Measurements from ENCODE around the gene ST6GALNAC5.

DNA sequence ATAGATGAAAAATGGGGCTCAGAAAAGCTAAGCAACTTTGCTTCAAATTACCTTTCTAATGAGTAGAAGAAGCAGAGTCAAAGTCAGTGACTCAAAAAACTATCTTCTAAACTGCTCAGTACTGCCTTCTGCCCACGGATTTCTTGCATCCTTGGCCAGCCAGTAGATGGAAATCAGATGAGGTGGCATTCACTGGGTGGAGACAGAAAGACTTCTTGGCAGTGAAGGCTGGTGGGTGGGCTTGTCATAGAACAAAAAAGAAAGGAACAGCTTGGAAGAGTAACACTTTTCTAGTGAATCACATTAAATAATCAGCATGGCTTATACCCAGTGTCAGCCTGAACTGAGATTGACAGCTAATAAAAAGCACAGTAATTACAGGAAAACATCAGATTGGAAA is 170.7 kb downstream of the ST6GALNAC5 start:
- TF ChIP-seq, protein P1, sequence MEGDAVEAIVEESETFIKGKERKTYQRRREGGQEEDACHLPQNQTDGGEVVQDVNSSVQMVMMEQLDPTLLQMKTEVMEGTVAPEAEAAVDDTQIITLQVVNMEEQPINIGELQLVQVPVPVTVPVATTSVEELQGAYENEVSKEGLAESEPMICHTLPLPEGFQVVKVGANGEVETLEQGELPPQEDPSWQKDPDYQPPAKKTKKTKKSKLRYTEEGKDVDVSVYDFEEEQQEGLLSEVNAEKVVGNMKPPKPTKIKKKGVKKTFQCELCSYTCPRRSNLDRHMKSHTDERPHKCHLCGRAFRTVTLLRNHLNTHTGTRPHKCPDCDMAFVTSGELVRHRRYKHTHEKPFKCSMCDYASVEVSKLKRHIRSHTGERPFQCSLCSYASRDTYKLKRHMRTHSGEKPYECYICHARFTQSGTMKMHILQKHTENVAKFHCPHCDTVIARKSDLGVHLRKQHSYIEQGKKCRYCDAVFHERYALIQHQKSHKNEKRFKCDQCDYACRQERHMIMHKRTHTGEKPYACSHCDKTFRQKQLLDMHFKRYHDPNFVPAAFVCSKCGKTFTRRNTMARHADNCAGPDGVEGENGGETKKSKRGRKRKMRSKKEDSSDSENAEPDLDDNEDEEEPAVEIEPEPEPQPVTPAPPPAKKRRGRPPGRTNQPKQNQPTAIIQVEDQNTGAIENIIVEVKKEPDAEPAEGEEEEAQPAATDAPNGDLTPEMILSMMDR (IDR thresholded peaks at IDR 0.05), result no peak
- no peak for TF ChIP-seq POLR2A (IDR thresholded peaks at IDR 0.05)

Measured in Peyer's patch (tissue), 4 donors.